IMR-90 (cell line): ENCODE results near the gene IFNL1. TPM values are rescaled to one million over a fixed set of nuclear protein-coding genes. Genes with fewer than 3 reads are reported as not detected.

Source experiments
- ATAC-seq: fragments of 200-7000 bp; cut with Tn5 transposase; 2 replicates; pipeline ENCODE4 v1.9.1; 2020; ENCODE audit warnings: low read depth, mild to moderate bottlenecking, moderate library complexity
- BruUV-seq: library from RNA; stranded (reverse); fragments of 400-500 nt; replicated peaks from 2 replicates; lab custom pipeline; 2021; lab: Mats Ljungman, UMichigan
- CTCF ChIA-PET: fragments of 300-600 bp; formaldehyde crosslinking; extraction: SDS; loops from one replicate; lab custom pipeline; 2021; ENCODE audit warnings: antibody characterized with exemption; lab: Yijun Ruan, JAX
- POLR2A ChIA-PET: fragments of 300-600 bp; sonication (Branson Sonifier 250); formaldehyde crosslinking; loops from one replicate; lab custom pipeline; 2022; ENCODE audit warnings: antibody characterized with exemption; ENCODE audit not compliant: unreplicated experiment; lab: Charles Lee
- DNase-seq: peaks from one replicate; pipeline ENCODE4 v3.0.0; 2013
- H2AFZ ChIP-seq: replicated peaks from 2 replicates; pipeline ENCODE3; 2013; ENCODE audit warnings: low read length, mild to moderate bottlenecking; ENCODE audit not compliant: poor library complexity
- H2AK5ac ChIP-seq: 2 replicates; pipeline ENCODE4 v1.6.1; 2013; ENCODE audit warnings: low read depth, low read length, inconsistent platforms
- H2AK9ac ChIP-seq: replicated peaks from 2 replicates; pipeline ENCODE3; 2013; ENCODE audit warnings: mild to moderate bottlenecking, low read depth, low read length, moderate library complexity; ENCODE audit not compliant: poor library complexity
- H2BK120ac ChIP-seq: 2 replicates; pipeline ENCODE4 v1.6.1; 2013; ENCODE audit warnings: low read depth, low read length, inconsistent platforms
- H2BK15ac ChIP-seq: 3 replicates; pipeline ENCODE4 v1.6.1; 2013; ENCODE audit warnings: low read depth, low read length, inconsistent platforms
- H2BK20ac ChIP-seq: 2 replicates; pipeline ENCODE4 v1.6.1; 2013; ENCODE audit warnings: low read depth, mild to moderate bottlenecking, inconsistent platforms, low read length, moderate library complexity
- H2BK5ac ChIP-seq: 2 replicates; pipeline ENCODE4 v1.6.1; 2013; ENCODE audit warnings: mild to moderate bottlenecking, low read depth, low read length, inconsistent platforms; ENCODE audit not compliant: poor library complexity, severe bottlenecking
- H3K14ac ChIP-seq: replicated peaks from 2 replicates; pipeline ENCODE4 v1.6.1; 2013; ENCODE audit warnings: low read depth, low read length, inconsistent platforms
- H3K18ac ChIP-seq: 2 replicates; pipeline ENCODE4 v1.6.1; 2013; ENCODE audit warnings: low read depth, low read length, control low read depth
- H3K23ac ChIP-seq: 2 replicates; pipeline ENCODE4 v1.6.1; 2013; ENCODE audit warnings: low read depth, low read length, inconsistent platforms
- H3K27ac ChIP-seq: 2 replicates; pipeline ENCODE4 v1.5.1; 2013; ENCODE audit warnings: mild to moderate bottlenecking, control low read depth, low read length; ENCODE audit not compliant: insufficient read depth
- H3K27me3 ChIP-seq: 2 replicates; pipeline ENCODE4 v1.6.1; 2013; ENCODE audit warnings: low read length; ENCODE audit not compliant: control insufficient read depth, insufficient read depth
- H3K36me3 ChIP-seq: 2 replicates; pipeline ENCODE4 v1.6.1; 2013; ENCODE audit warnings: low read length, mixed read lengths; ENCODE audit not compliant: control insufficient read depth, insufficient read depth
- H3K4ac ChIP-seq: 2 replicates; pipeline ENCODE4 v1.6.1; 2013; ENCODE audit warnings: low read depth, low read length, inconsistent platforms
- H3K4me1 ChIP-seq: 2 replicates; pipeline ENCODE4 v1.6.1; 2013; ENCODE audit warnings: low read length, mixed read lengths; ENCODE audit not compliant: control insufficient read depth, insufficient read depth
- H3K4me2 ChIP-seq: 2 replicates; pipeline ENCODE4 v1.6.1; 2013; ENCODE audit warnings: low read depth, mild to moderate bottlenecking, control low read depth, low read length, moderate library complexity
- H3K4me3 ChIP-seq: 2 replicates; pipeline ENCODE4 v1.5.1; 2013; ENCODE audit warnings: low read depth, mild to moderate bottlenecking, control low read depth, low read length, moderate library complexity; ENCODE audit not compliant: insufficient read depth
- H3K56ac ChIP-seq: 2 replicates; pipeline ENCODE4 v1.6.1; 2013; ENCODE audit warnings: low read length, inconsistent platforms; ENCODE audit not compliant: insufficient read depth; ENCODE audit errors: extremely low read depth
- H3K79me1 ChIP-seq, 2 experiments: 2 replicates each; pipeline ENCODE4 v1.6.1; 2013; ENCODE audit warnings: low read length in 2 of 2, inconsistent platforms in 1 of 2, low read depth in 1 of 2
- H3K9ac ChIP-seq: 2 replicates; pipeline ENCODE4 v1.6.1; 2013; ENCODE audit warnings: low read depth, low read length, control low read depth
- H3K9me1 ChIP-seq: 2 replicates; pipeline ENCODE4 v1.6.1; 2013; ENCODE audit warnings: low read length, inconsistent platforms; ENCODE audit not compliant: insufficient read depth
- H3K9me3 ChIP-seq: 2 replicates; pipeline ENCODE4 v1.6.1; 2013; ENCODE audit warnings: low read length; ENCODE audit not compliant: control insufficient read depth, insufficient read depth
- H4K20me1 ChIP-seq: 2 replicates; pipeline ENCODE4 v1.6.1; 2013; ENCODE audit warnings: low read length, inconsistent platforms; ENCODE audit not compliant: insufficient read depth
- H4K5ac ChIP-seq: 2 replicates; pipeline ENCODE4 v1.6.1; 2013; ENCODE audit warnings: mild to moderate bottlenecking, low read depth, low read length, control low read depth
- H4K8ac ChIP-seq, 2 experiments: 2 replicates each; pipeline ENCODE4 v1.6.1; 2013; ENCODE audit warnings: low read depth in 2 of 2, low read length in 2 of 2, control low read depth in 1 of 2, inconsistent platforms in 1 of 2
- H4K91ac ChIP-seq: 2 replicates; pipeline ENCODE4 v1.6.1; 2013; ENCODE audit warnings: low read depth, low read length, inconsistent platforms; ENCODE audit not compliant: insufficient read depth
- CEBPB ChIP-seq: IDR thresholded peaks from 2 replicates; pipeline ENCODE4 v1.6.1; 2012; ENCODE audit warnings: low read depth, low read length, improper control_type of control experiment
- CHD1 ChIP-seq: IDR thresholded peaks from 2 replicates; pipeline ENCODE4 v1.6.1; 2012; ENCODE audit warnings: low read depth, low read length, improper control_type of control experiment
- RAD21 ChIP-seq: IDR thresholded peaks from 2 replicates; pipeline ENCODE4 v1.6.1; 2012; ENCODE audit warnings: low read length, improper control_type of control experiment
- RFX5 ChIP-seq: IDR thresholded peaks from 2 replicates; pipeline ENCODE4 v1.8.0; 2012; ENCODE audit warnings: low read depth, mild to moderate bottlenecking, low read length, moderate library complexity
- WGBS, 2 experiments: methylation state at CpG; one replicate each; pipeline versions ENCODE4 v1.1.5 to v1.1.7; 2013; ENCODE audit warnings: missing lambda C conversion rate in 2 of 2; ENCODE audit not compliant: insufficient read length in 1 of 2; ENCODE audit errors: extremely low coverage in 2 of 2; 5-methylcytosine and 5-hydroxymethylcytosine counted together
- dilution Hi-C: fragments of 300-500 bp; cut with HindIII; formaldehyde crosslinking; loops from one replicate; pipeline ENCODE4 v1.14.3; 2018; ENCODE audit warnings: low sequenced_read_pairs; ENCODE audit not compliant: unreplicated experiment
- in situ Hi-C: fragments of 300-500 bp; cut with MboI; formaldehyde crosslinking; loops from 3 replicates; pipeline ENCODE4 v1.14.3; 2019; ENCODE audit warnings: low sequenced_read_pairs, inconsistent platforms, mixed read lengths
- intact Hi-C: fragments of 100-400 bp; cut with micrococcal nuclease; formaldehyde crosslinking; loops from 2 replicates; pipeline ENCODE4 v1.10.0; 2022
- polyA plus RNA-seq, 3 experiments: library from polyadenylated mRNA; depleted of rRNA; stranded (reverse); fragments of >200 nt; gene quantifications; 2 replicates each; pipeline ENCODE4 v1.2.3, GENCODE V29; 2012; ENCODE audit warnings: low replicate concordance in 1 of 3
- total RNA-seq: library from RNA; depleted of rRNA; stranded (reverse); fragments of >200 nt; gene quantifications from 2 replicates; pipeline ENCODE4 v1.2.3, GENCODE V29; 2012
- TF ChIP-seq, protein P1 (sequence below): conservative IDR thresholded peaks from 2 replicates; pipeline ENCODE4 v1.5.1; 2012; ENCODE audit warnings: mild to moderate bottlenecking, low read depth, low read length, improper control_type of control experiment

The IFNL1 gene
- total and polyA plus RNA-seq, 2 of the 4 experiments (the other 2 are of a cell fraction) = not detected

GRCh38 chr19:39262496-39262895, 33.7 kb upstream of the IFNL1 start:
- dilution Hi-C loops (no loop called here), intact Hi-C loops (no loop called here), in situ Hi-C loops (no loop called here)
- no peak overlapping the region for H3K9ac ChIP-seq
- no peak overlapping the region for H3K27ac ChIP-seq
- POLR2A ChIA-PET = no interaction called here
- CTCF ChIA-PET = no interaction called here
- no peak overlapping the region for H2AFZ ChIP-seq
- H3K27me3 ChIP-seq = peaks cover 50% of the 10 kb centered on the region
- no peak overlapping the region for H3K4ac ChIP-seq
- no peak overlapping the region for H3K14ac ChIP-seq
- no peak overlapping the region for H4K8ac ChIP-seq
- H3K79me1 ChIP-seq = no peaks in the 10 kb centered on the region
- no peak overlapping the region for H3K18ac ChIP-seq
- no peak overlapping the region for H2BK20ac ChIP-seq
- H4K91ac ChIP-seq = no peak overlapping the region
- WGBS, 2 experiments = no CpG with 5 or more reads among the region's 4 CpGs
- no peaks in the 10 kb centered on the region for H3K9me1 ChIP-seq
- TF ChIP-seq RFX5 (no peak), CEBPB (no peak), RAD21 (no peak), CHD1 (no peak)
- TF ChIP-seq, protein P1, sequence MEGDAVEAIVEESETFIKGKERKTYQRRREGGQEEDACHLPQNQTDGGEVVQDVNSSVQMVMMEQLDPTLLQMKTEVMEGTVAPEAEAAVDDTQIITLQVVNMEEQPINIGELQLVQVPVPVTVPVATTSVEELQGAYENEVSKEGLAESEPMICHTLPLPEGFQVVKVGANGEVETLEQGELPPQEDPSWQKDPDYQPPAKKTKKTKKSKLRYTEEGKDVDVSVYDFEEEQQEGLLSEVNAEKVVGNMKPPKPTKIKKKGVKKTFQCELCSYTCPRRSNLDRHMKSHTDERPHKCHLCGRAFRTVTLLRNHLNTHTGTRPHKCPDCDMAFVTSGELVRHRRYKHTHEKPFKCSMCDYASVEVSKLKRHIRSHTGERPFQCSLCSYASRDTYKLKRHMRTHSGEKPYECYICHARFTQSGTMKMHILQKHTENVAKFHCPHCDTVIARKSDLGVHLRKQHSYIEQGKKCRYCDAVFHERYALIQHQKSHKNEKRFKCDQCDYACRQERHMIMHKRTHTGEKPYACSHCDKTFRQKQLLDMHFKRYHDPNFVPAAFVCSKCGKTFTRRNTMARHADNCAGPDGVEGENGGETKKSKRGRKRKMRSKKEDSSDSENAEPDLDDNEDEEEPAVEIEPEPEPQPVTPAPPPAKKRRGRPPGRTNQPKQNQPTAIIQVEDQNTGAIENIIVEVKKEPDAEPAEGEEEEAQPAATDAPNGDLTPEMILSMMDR = no peak
- H2AK5ac ChIP-seq = no peak overlapping the region
- no peak overlapping the region for H3K4me3 ChIP-seq
- no peak overlapping the region for H2BK120ac ChIP-seq
- H2BK5ac ChIP-seq = no peak overlapping the region
- H2AK9ac ChIP-seq = no peak overlapping the region
- ATAC-seq = no peak
- no peak overlapping the region for H4K5ac ChIP-seq
- no peaks in the 10 kb centered on the region for H4K20me1 ChIP-seq
- no peaks in the 10 kb centered on the region for H3K4me1 ChIP-seq
- DNase-seq = no peak
- H3K23ac ChIP-seq = no peak overlapping the region
- BruUV-seq = no TSS peak
- H3K56ac ChIP-seq = no peak overlapping the region
- no peaks in the 10 kb centered on the region for H3K9me3 ChIP-seq
- H3K4me2 ChIP-seq = no peak overlapping the region
- H2BK15ac ChIP-seq = no peak overlapping the region
- no peaks in the 10 kb centered on the region for H3K36me3 ChIP-seq
